HepG2 (cell line): ENCODE results near the gene DLG2. TPM values are rescaled to one million over a fixed set of nuclear protein-coding genes. Genes with fewer than 3 reads are reported as not detected.
A peak's percentile ranks its signal among the peaks of the same experiment; 100 is the strongest.

Source experiments
- ATAC-seq: fragments of 200-7000 bp; cut with Tn5 transposase; 3 replicates; pipeline ENCODE4 v1.9.1; 2020; ENCODE audit warnings: mild to moderate bottlenecking, moderate library complexity
- BruUV-seq: library from RNA; stranded (reverse); fragments of 400-500 nt; replicated peaks from 2 replicates; lab custom pipeline; 2021; lab: Mats Ljungman, UMichigan
- CTCF ChIA-PET: fragments of 300-600 bp; formaldehyde crosslinking; extraction: SDS; loops from one replicate; lab custom pipeline; 2021; ENCODE audit warnings: low total read pairs, inconsistent platforms, low intra/inter-chr PET ratio; lab: Yijun Ruan, JAX
- POLR2A ChIA-PET: fragments of 350-600 bp; sonication (Branson Sonifier 250); formaldehyde crosslinking; loops from one replicate; lab custom pipeline; 2020; ENCODE audit warnings: antibody characterized with exemption, inconsistent platforms; lab: Yijun Ruan, JAX
- DNase-seq: peaks from one replicate; pipeline ENCODE4 v3.0.0-alpha.2; 2015; ENCODE audit warnings: low spot score
- FAIRE-seq: peaks from 3 replicates; lab custom pipeline; 2011; peaks lifted over from hg19 to GRCh38; lab: Jason Lieb, UNC
- H2AFZ ChIP-seq: one replicate; pipeline ENCODE4 v1.6.1; 2011; ENCODE audit warnings: low read length, inconsistent platforms
- H3K27ac ChIP-seq: fragments of 300-600 bp; 3 replicates; pipeline ENCODE4 v1.8.0; 2011; ENCODE audit warnings: mixed run types, mild to moderate bottlenecking, mixed read lengths, low read length, inconsistent platforms; ENCODE audit not compliant: insufficient read depth; ENCODE audit errors: extremely low read length
- H3K27me3 ChIP-seq, 2 experiments: fragments of 200-600 bp in 1 of 2; 2 replicates in 1 of 2; 3 replicates in 1 of 2; pipeline versions ENCODE4 v1.6.0 to v1.8.0; 2011; ENCODE audit warnings: low read length in 2 of 2, mild to moderate bottlenecking in 2 of 2, moderate library complexity in 2 of 2, inconsistent platforms in 1 of 2; ENCODE audit not compliant: insufficient read depth in 2 of 2, control insufficient read depth in 1 of 2
- H3K36me3 ChIP-seq, 2 experiments: fragments of 200-600 bp in 1 of 2; replicated peaks in 1 of 2; 2 replicates in 1 of 2; 3 replicates in 1 of 2; pipeline versions ENCODE4 v1.5.1 to v1.8.0; 2011; ENCODE audit warnings: low read length in 2 of 2, inconsistent platforms in 1 of 2; ENCODE audit not compliant: insufficient read depth in 2 of 2, control insufficient read depth in 1 of 2
- H3K4me1 ChIP-seq: 2 replicates; pipeline ENCODE4 v1.5.1; 2012; ENCODE audit warnings: low read length, inconsistent platforms; ENCODE audit not compliant: insufficient read depth
- H3K4me2 ChIP-seq: 2 replicates; pipeline ENCODE4 v1.6.0; 2011; ENCODE audit warnings: low read depth, low read length, inconsistent platforms
- H3K4me3 ChIP-seq, 3 experiments: fragments of 200-600 bp in 1 of 3; sonication (generic), shearing (Covaris generic) in 1 of 3; replicated peaks in 1 of 3; 2 replicates each; pipeline ENCODE4 v1.5.1; 2011 to 2016; ENCODE audit warnings: low read length in 3 of 3, inconsistent platforms in 2 of 3, low read depth in 2 of 3, mild to moderate bottlenecking in 2 of 3, control low read depth in 1 of 3, mixed read lengths in 1 of 3; ENCODE audit not compliant: insufficient read depth in 1 of 3
- H3K79me2 ChIP-seq: one replicate; pipeline ENCODE4 v1.6.1; 2011; ENCODE audit warnings: low read length, inconsistent platforms; ENCODE audit not compliant: insufficient read depth
- H3K9ac ChIP-seq: 2 replicates; pipeline ENCODE4 v1.6.0; 2011; ENCODE audit warnings: mild to moderate bottlenecking, low read depth, low read length, inconsistent platforms; ENCODE audit not compliant: insufficient read depth
- H3K9me3 ChIP-seq: 2 replicates; pipeline ENCODE4 v1.5.1; 2012; ENCODE audit warnings: mild to moderate bottlenecking, low read length
- H4K20me1 ChIP-seq: 2 replicates; pipeline ENCODE4 v1.6.0; 2011; ENCODE audit warnings: inconsistent platforms, mild to moderate bottlenecking, low read length, moderate library complexity; ENCODE audit not compliant: insufficient read depth
- CEBPB ChIP-seq: IDR thresholded peaks from 2 replicates; pipeline ENCODE4 v1.6.1; 2011; ENCODE audit warnings: low read depth, low read length, improper control_type of control experiment, borderline replicate concordance
- MNT ChIP-seq: fragments of 450-650 bp; IDR thresholded peaks from 2 replicates; pipeline ENCODE4 v1.6.1; 2016
- ZNF331 ChIP-seq: sonication (generic); formaldehyde crosslinking; IDR thresholded peaks from 2 replicates; pipeline ENCODE4 v1.4.0; 2020; ENCODE audit warnings: missing genetic modification reagents
- ZNF563 ChIP-seq: sonication (generic); formaldehyde crosslinking; IDR thresholded peaks from 2 replicates; pipeline ENCODE4 v1.8.0; 2022; ENCODE audit warnings: mild to moderate bottlenecking, moderate library complexity, missing genetic modification reagents
- WGBS: methylation state at CpG from one replicate; pipeline ENCODE4 v1.1.6; 2017; ENCODE audit warnings: low lambda C conversion rate; 5-methylcytosine and 5-hydroxymethylcytosine counted together
- in situ Hi-C: cut with HindIII; loops from 2 replicates; pipeline ENCODE4 v1.10.0; 2017; ENCODE audit warnings: low pct_unique_long_range_greater_than_20kb; ENCODE audit not compliant: extremely low pct_ligation_motif_present
- intact Hi-C: fragments of 100-400 bp; cut with micrococcal nuclease; formaldehyde crosslinking; loops from one replicate; pipeline ENCODE4 v1.10.0; 2022; ENCODE audit not compliant: unreplicated experiment
- polyA plus RNA-seq, 8 experiments: library from polyadenylated mRNA; depleted of rRNA in 3 of 8; stranded (reverse) in 7 of 8; unstranded in 1 of 8; fragments of >200 nt; fragmentation: Illumina TruSeq in 4 of 8; extraction: Trizol in 4 of 8; gene quantifications; 2 replicates each; pipeline versions ENCODE4 v1.2.1 to v1.2.3, GENCODE V29; 2011 to 2016; ENCODE audit warnings: low read depth in 4 of 8, missing spikeins in 1 of 8, mixed read lengths in 1 of 8; ENCODE audit not compliant: insufficient read depth in 1 of 8
- total RNA-seq, 5 experiments: library from RNA; depleted of rRNA; stranded (reverse); fragments of >200 nt; fragmentation: Illumina TruSeq; extraction: Trizol; gene quantifications; 2 replicates each; pipeline ENCODE4 v1.2.3, GENCODE V29; 2016; ENCODE audit warnings: low read depth in 1 of 5

DLG2 gene
- total and polyA plus RNA-seq, 2 of the 13 experiments (the other 11 are each of a cell fraction or from before 2014, with no cell fraction given) = 0.46 to 1.0 TPM

DNA sequence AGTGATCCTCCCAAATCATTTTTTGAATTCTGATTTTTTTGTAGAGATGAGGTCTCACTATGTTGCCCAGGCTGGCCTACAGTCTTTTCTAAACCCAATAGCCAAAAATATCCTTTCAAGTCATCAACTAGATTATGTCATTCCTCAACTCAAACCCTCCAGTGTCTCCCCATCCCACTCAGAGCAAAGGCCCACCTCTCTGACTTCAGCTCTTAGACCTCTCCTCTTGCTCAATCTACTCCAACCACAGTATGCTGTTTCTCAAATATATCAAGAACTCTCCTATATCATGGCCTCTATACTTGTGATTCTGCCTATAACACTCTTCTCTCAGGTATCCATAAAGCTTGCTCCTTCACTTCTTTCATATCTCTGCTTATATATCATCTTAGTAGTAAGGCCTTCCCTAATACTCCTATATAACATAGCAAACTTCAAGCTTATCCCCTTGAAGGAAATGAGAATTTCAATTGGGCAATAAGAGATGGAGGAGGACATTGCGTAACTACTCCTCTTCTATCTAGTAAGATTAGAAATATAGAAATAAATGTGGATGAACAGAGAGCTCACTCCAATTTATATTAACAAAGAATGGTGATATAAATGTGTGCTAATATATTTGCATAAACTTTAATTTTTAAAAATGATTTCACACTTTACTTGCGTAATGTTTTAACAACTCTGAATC, 24.5 kb downstream of the DLG2 start:
- FAIRE-seq = no peak
- Histone ChIP-seq H3K27me3 (no peaks in the 10 kb centered on the region), H2AFZ (no peak overlapping the region), H3K4me3 (no peak overlapping the region), H3K9ac (no peak overlapping the region), H3K9me3 (no peaks in the 10 kb centered on the region), H3K36me3 (no peaks in the 10 kb centered on the region), H3K79me2 (no peaks in the 10 kb centered on the region), H3K4me2 (no peak overlapping the region)
- no peak for DNase-seq
- TF ChIP-seq ZNF563 (CRISPR knock-in tag) (no peak), CEBPB (peak; percentile 79)
- TF ChIP-seq, all 625 proteins: peak for 1
- intact Hi-C loops (no loop called here), in situ Hi-C loops (no loop called here)
- WGBS = 94% methylated on average over 2 of the region's 2 CpGs
- Histone ChIP-seq H3K4me1 (no peaks in the 10 kb centered on the region), H4K20me1 (no peaks in the 10 kb centered on the region), H3K27ac (no peak overlapping the region)
- no TSS peak for BruUV-seq
- CTCF ChIA-PET = no interaction called here
- POLR2A ChIA-PET = no interaction called here
- no peak for ATAC-seq

DNA sequence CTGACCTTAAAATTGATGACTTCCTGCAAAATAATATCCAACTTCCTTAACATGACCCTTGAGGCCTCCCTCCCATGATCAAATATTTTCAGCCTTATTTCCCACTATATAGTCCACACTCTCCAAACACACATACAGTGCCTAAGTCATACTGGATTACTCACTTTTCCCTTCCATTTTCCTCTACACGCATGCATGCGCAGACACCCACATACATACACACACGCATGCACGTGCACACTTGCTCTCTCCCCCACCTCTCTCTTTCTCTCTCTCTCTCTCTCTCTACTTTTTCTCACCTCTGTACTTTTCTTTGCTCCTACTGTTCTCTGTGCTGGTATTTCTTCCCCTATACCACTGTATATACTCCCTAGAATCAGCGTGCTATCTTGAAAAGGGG, 28.1 kb downstream of the DLG2 start:
- no peaks in the 10 kb centered on the region for H4K20me1 ChIP-seq
- no TSS peak for BruUV-seq
- WGBS = 47% methylated on average over 5 of the region's 5 CpGs
- H3K36me3 ChIP-seq = no peaks in the 10 kb centered on the region
- ChIA-PET POLR2A (interaction anchor here (0.9 kb wide), 1 partner anchor 29 kb away, joined by 3 read pairs; the partner anchor contains the start of gene TMEM126B), CTCF (no interaction called here)
- ATAC-seq = no peak
- TF ChIP-seq MNT = peak; percentile 20; the same call in 1 of the 2 replicates
- no peak for TF ChIP-seq ZNF331
- in situ Hi-C loops = loop anchor here (10.0 to 25.0 kb wide), 2 partner anchors 226 to 812 kb away; no protein-coding TSS in a partner anchor
- H2AFZ ChIP-seq = no peak overlapping the region
- H3K9me3 ChIP-seq = no peaks in the 10 kb centered on the region
- H3K9ac ChIP-seq = no peak overlapping the region
- no peaks in the 10 kb centered on the region for H3K27me3 ChIP-seq
- no peaks in the 10 kb centered on the region for H3K79me2 ChIP-seq
- intact Hi-C loops = loop anchor here (10.0 kb wide), 2 partner anchors 616 to 1214 kb away; no protein-coding TSS in a partner anchor
- no peak overlapping the region for H3K4me2 ChIP-seq
- no peak for FAIRE-seq
- no peak overlapping the region for H3K27ac ChIP-seq
- H3K4me3 ChIP-seq = no peak overlapping the region
- no peak for DNase-seq
- H3K4me1 ChIP-seq = no peaks in the 10 kb centered on the region
